Measurements from ENCODE around the gene FSTL5. TPM values are rescaled to one million over a fixed set of nuclear protein-coding genes. Genes with fewer than 3 reads are reported as not detected.

FSTL5 gene
- total RNA-seq, 2 donors from 2014 or later, result not detected

- ATAC-seq (ENCODE audit: insufficient number of reproducible peaks, low FRiP score, low read depth) (no peak), DNase-seq (ENCODE audit: low spot score) (no peak)
- H3K4me1 ChIP-seq (ENCODE audit: control insufficient read depth in 1 of 2, low read depth in 2 of 2), result no peaks in the 10 kb centered on the region
- no peaks in the 10 kb centered on the region for H3K9me3 ChIP-seq
- no peaks in the 10 kb centered on the region for H3K36me3 ChIP-seq
- H3K4me3 ChIP-seq, result no peak overlapping the region
- H3K27ac ChIP-seq, result no peak overlapping the region
- TF ChIP-seq CTCF (IDR thresholded peaks at IDR 0.05), result no peak
- H3K27me3 ChIP-seq (replicated peaks; ENCODE audit: insufficient read depth), result no peaks in the 10 kb centered on the region
These were observed 104.1 kb downstream of the FSTL5 start for GRCh38 chr4:162059656-162060055.

GRCh38 chr4:162056990-162057389, 106.8 kb downstream of the FSTL5 start:
- no peaks in the 10 kb centered on the region for H3K27me3 ChIP-seq (replicated peaks; ENCODE audit: insufficient read depth)
- H3K9me3 ChIP-seq, result no peaks in the 10 kb centered on the region
- ATAC-seq (ENCODE audit: insufficient number of reproducible peaks, low FRiP score, low read depth) (no peak), DNase-seq (ENCODE audit: low spot score) (no peak)
- H3K36me3 ChIP-seq, result no peaks in the 10 kb centered on the region
- no peak overlapping the region for H3K27ac ChIP-seq
- H3K4me1 ChIP-seq (ENCODE audit: control insufficient read depth in 1 of 2, low read depth in 2 of 2), result no peaks in the 10 kb centered on the region
- no peak for TF ChIP-seq CTCF (IDR thresholded peaks at IDR 0.05)
- H3K4me3 ChIP-seq, result no peak overlapping the region

GRCh38 chr4:162046135-162046534, 117.7 kb downstream of the FSTL5 start:
- H3K27ac ChIP-seq, result no peak overlapping the region
- ATAC-seq (ENCODE audit: insufficient number of reproducible peaks, low FRiP score, low read depth) (no peak), DNase-seq (ENCODE audit: low spot score) (no peak)
- H3K4me1 ChIP-seq (ENCODE audit: control insufficient read depth in 1 of 2, low read depth in 2 of 2), result no peaks in the 10 kb centered on the region
- no peaks in the 10 kb centered on the region for H3K9me3 ChIP-seq
- H3K36me3 ChIP-seq, result no peaks in the 10 kb centered on the region
- H3K4me3 ChIP-seq, result no peak overlapping the region
- no peaks in the 10 kb centered on the region for H3K27me3 ChIP-seq (replicated peaks; ENCODE audit: insufficient read depth)
- TF ChIP-seq CTCF (IDR thresholded peaks at IDR 0.05), result no peak

GRCh38 chr4:162038112-162038511, 125.7 kb downstream of the FSTL5 start:
- ATAC-seq (ENCODE audit: insufficient number of reproducible peaks, low FRiP score, low read depth), result no peak
- H3K9me3 ChIP-seq, result no peaks in the 10 kb centered on the region
- no peak for TF ChIP-seq CTCF (IDR thresholded peaks at IDR 0.05)
- no peak overlapping the region for H3K4me3 ChIP-seq
- no peak for DNase-seq (ENCODE audit: low spot score)
- no peaks in the 10 kb centered on the region for H3K27me3 ChIP-seq (replicated peaks; ENCODE audit: insufficient read depth)
- no peaks in the 10 kb centered on the region for H3K36me3 ChIP-seq
- H3K4me1 ChIP-seq (ENCODE audit: control insufficient read depth in 1 of 2, low read depth in 2 of 2), result no peaks in the 10 kb centered on the region
- no peak overlapping the region for H3K27ac ChIP-seq

- H3K4me3 ChIP-seq, result no peak overlapping the region
- TF ChIP-seq CTCF (IDR thresholded peaks at IDR 0.05), result no peak
- no peaks in the 10 kb centered on the region for H3K36me3 ChIP-seq
- H3K9me3 ChIP-seq, result no peaks in the 10 kb centered on the region
- H3K27ac ChIP-seq, result no peak overlapping the region
- DNase-seq (ENCODE audit: low spot score) (no peak), ATAC-seq (ENCODE audit: insufficient number of reproducible peaks, low FRiP score, low read depth) (no peak)
- no peaks in the 10 kb centered on the region for H3K27me3 ChIP-seq (replicated peaks; ENCODE audit: insufficient read depth)
- H3K4me1 ChIP-seq (ENCODE audit: control insufficient read depth in 1 of 2, low read depth in 2 of 2), result no peaks in the 10 kb centered on the region
These were observed 145.9 kb downstream of the FSTL5 start for GRCh38 chr4:162017863-162018262.

Measured in thoracic aorta (tissue), 2 donors.